Gastrocnemius medialis (tissue), 4 donors: ENCODE data around the gene ADD2.

ENCODE experiments used
- CTCF ChIP-seq, 5 experiments: fragments of 450-650 bp in 3 of 5; fragments of 200-600 bp in 2 of 5; sonication (generic) in 2 of 5; IDR thresholded peaks in 4 of 5; conservative IDR thresholded peaks in 1 of 5; 1 replicate in 4 of 5; 2 replicates in 1 of 5; pipeline ENCODE4 v1.5.1; 2016 to 2019; ENCODE audit warnings: antibody characterized with exemption in 5 of 5, mild to moderate bottlenecking in 3 of 5, moderate library complexity in 3 of 5
- POLR2A ChIP-seq, 2 donors: fragments of 450-650 bp; IDR thresholded peaks; one replicate each; pipeline ENCODE4 v1.6.1; 2017; ENCODE audit warnings: antibody characterized with exemption in 2 of 2, mild to moderate bottlenecking in 2 of 2, moderate library complexity in 2 of 2

GRCh38 chr2:70725505-70725904 is 42.5 kb downstream of the ADD2 start:
- TF ChIP-seq CTCF (IDR thresholded peaks at IDR 0.05 in 4 of 5, conservative IDR thresholded peaks at IDR 0.05 in 1 of 5) (no peak), POLR2A (IDR thresholded peaks at IDR 0.05) (no peak)
